Measurements from ENCODE around the gene ZBTB46. TPM values are rescaled to one million over a fixed set of nuclear protein-coding genes. Genes with fewer than 3 reads are reported as not detected.
"Not testable (repeated sequence)": the region's sequence is repeated elsewhere in the genome, so short reads cannot be mapped to it uniquely, and the experiment has no call there.

ZBTB46 gene
- polyA plus RNA-seq, 1 experiment: 2.0 TPM

DNA sequence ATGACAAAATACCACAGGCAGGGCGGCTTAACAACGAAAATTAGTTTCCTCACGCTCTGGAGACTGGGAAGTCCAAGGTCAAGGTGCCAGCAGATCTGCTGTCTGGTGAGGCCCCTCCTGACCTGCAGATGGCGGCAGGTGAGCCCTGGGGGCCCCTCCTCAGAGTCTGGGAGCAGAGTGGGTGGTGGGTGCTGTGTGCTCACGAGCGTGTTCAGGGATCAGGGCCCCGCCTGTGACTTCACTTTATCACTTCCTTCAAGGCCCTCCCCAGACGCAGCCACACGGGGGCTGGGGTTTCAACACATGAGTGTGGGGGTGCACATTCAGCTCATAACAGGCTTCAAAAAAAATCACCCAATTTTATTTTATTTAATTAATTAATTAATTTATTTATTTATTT is 52.2 kb downstream of the ZBTB46 start:
- no peaks in the 10 kb centered on the region; the same call in 1 of the 2 replicates for H3K9me3 ChIP-seq (ENCODE audit: control insufficient read depth, insufficient read depth, low read length)
- POLR2A ChIA-PET: no interaction called here
- TF ChIP-seq, protein P1, sequence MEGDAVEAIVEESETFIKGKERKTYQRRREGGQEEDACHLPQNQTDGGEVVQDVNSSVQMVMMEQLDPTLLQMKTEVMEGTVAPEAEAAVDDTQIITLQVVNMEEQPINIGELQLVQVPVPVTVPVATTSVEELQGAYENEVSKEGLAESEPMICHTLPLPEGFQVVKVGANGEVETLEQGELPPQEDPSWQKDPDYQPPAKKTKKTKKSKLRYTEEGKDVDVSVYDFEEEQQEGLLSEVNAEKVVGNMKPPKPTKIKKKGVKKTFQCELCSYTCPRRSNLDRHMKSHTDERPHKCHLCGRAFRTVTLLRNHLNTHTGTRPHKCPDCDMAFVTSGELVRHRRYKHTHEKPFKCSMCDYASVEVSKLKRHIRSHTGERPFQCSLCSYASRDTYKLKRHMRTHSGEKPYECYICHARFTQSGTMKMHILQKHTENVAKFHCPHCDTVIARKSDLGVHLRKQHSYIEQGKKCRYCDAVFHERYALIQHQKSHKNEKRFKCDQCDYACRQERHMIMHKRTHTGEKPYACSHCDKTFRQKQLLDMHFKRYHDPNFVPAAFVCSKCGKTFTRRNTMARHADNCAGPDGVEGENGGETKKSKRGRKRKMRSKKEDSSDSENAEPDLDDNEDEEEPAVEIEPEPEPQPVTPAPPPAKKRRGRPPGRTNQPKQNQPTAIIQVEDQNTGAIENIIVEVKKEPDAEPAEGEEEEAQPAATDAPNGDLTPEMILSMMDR (IDR thresholded peaks at IDR 0.05; ENCODE audit: low read depth, low read length): no peak
- no peaks in the 10 kb centered on the region for H3K27me3 ChIP-seq (ENCODE audit: control insufficient read depth, insufficient read depth, low read length)
- H3K4me3 ChIP-seq (ENCODE audit: low read depth, low read length): no peak overlapping the region
- CTCF ChIA-PET: interaction anchor here (1.1 to 1.5 kb wide), 2 partner anchors 8 to 13 kb away, joined by 3 to 4 read pairs; no protein-coding TSS in a partner anchor
- no peak overlapping the region for H3K27ac ChIP-seq (ENCODE audit: low read depth, low read length)
- DNase-seq (ENCODE audit: low read depth, low spot score): no peak

DNA sequence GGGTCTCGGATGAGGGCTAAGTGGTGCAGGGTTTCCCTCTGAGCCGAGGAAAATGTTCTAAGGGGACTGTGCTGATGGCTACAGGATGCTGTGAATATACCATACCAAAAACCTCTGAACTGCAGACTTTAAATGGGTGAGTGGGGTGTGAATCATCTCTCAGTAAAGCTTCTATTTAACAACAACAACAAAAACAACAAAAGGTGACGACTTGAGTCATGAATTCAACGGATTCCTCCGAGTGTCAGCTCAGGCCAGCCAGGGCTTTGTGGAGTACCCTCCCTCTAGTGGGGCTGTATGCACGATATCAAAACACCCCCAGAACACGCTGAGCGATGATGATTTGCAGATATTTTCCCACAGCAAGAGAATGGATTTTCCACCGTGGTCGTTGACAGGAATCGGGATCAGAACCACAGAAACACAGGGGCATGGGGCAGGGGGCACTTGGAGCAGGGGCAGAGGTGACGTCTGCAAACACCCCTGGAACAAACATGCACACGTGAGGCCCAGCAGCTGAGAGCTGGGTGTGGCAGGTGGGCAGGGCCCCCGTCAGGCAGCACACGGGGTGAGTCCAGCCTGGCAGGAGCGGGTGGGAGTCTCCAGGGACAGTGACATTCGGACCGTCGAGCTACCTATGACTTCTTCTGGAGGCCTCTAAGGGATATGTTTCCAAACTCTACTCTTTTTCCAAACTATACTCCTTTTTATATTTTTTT is 52.9 kb downstream of the ZBTB46 start:
- POLR2A ChIA-PET: no interaction called here
- Histone ChIP-seq H3K9me3 (ENCODE audit: control insufficient read depth, insufficient read depth, low read length) (peaks cover 4% of the 10 kb centered on the region; the same call in 1 of the 2 replicates), H3K27ac (ENCODE audit: low read depth, low read length) (no peak overlapping the region), H3K4me3 (ENCODE audit: low read depth, low read length) (no peak overlapping the region), H3K27me3 (ENCODE audit: control insufficient read depth, insufficient read depth, low read length) (no peaks in the 10 kb centered on the region)
- TF ChIP-seq, protein P1 (IDR thresholded peaks at IDR 0.05; ENCODE audit: low read depth, low read length): no peak
- CTCF ChIA-PET: interaction anchor here (1.1 to 1.5 kb wide), 2 partner anchors 8 to 14 kb away, joined by 3 to 4 read pairs; no protein-coding TSS in a partner anchor
- no peak for DNase-seq (ENCODE audit: low read depth, low spot score)

- ChIA-PET POLR2A (no interaction called here), CTCF (interaction anchor here (1.5 kb wide), 1 partner anchor 9 kb away, joined by 3 read pairs; no protein-coding TSS in a partner anchor)
- TF ChIP-seq, protein P1 (IDR thresholded peaks at IDR 0.05; ENCODE audit: low read depth, low read length): no peak
- no peak for DNase-seq (ENCODE audit: low read depth, low spot score)
- Histone ChIP-seq H3K27me3 (ENCODE audit: control insufficient read depth, insufficient read depth, low read length) (no peaks in the 10 kb centered on the region), H3K27ac (ENCODE audit: low read depth, low read length) (no peak overlapping the region), H3K9me3 (ENCODE audit: control insufficient read depth, insufficient read depth, low read length) (peaks cover 4% of the 10 kb centered on the region; the same call in 1 of the 2 replicates), H3K4me3 (ENCODE audit: low read depth, low read length) (no peak overlapping the region)
These were observed 53.5 kb downstream of the ZBTB46 start for GRCh38 chr20:63777614-63778013.

DNA sequence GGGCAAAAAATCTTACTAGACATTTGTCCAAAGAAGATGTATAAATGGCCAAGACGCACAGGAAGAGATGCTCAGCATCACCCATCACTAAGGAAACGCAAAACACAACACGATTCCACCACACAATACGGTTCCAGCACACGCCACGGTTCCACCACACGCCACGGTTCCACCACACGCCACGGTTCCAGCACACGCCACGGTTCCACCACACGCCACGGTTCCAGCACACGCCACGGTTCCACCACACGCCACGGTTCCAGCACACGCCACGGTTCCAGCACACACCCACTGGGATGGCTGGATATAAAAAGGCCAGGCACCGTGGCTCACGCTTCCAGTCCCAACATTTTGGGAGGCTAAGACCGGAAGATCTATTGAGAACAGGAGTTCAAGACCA is 54.2 kb downstream of the ZBTB46 start:
- H3K27me3 ChIP-seq (ENCODE audit: control insufficient read depth, insufficient read depth, low read length): not testable (repeated sequence)

DNA sequence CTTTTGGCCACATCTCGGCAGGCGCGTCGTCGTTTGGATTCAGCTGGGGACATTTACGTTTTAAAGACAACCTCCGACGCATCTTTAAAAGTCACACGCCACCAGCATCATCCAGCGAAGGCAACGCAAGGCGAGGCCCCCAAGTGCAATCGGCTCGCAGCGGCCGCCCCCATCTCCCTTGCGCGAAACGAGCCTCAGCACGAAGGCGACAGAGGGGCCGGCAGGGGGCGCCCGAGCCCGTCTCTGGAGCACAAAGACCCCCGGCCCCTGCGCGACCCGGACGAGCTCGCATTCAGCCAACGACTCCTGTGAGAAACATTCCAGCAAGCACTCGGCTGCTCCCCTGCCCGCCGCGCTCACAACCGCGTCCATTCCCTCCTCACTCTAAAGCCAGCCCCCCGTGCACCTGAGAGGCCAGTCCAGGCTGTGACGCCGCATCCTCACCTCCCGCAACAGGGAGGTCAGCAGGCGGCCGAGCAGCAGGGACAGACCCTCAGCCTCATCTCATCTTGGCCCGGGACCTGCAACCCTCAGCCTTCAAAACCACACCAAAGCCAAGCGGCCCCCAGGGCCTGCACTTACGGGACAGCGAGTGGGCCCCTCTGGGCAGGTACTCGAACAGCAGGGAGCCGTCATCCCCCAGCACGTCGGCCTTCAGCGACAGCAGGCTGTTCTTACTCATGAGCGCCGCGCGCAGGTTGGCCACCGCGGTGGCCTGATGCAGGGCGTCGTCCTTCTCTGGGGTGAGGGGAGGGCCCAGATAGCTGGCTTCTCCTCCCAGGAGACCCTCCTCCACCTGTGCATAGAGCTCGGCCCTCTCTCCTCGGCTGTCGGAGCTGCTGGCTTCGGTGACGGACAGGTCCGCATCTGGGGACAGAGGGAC is 55.7 kb downstream of the ZBTB46 start:
- TF ChIP-seq, protein P1 (IDR thresholded peaks at IDR 0.05; ENCODE audit: low read depth, low read length): peak; percentile 82
- DNase-seq (ENCODE audit: low read depth, low spot score): no peak
- CTCF ChIA-PET: interaction anchor here (0.6 to 2.8 kb wide), 22 partner anchors 9 to 284 kb away, joined by 3 to 16 read pairs (median 3); partner anchors contain the start of genes PTK6 and TPD52L2
- POLR2A ChIA-PET: interaction anchor here (1.3 to 2.0 kb wide), 3 partner anchors 35 to 91 kb away, joined by 3 to 8 read pairs (median 3); partner anchors contain the start of gene TPD52L2
- Histone ChIP-seq H3K9me3 (ENCODE audit: control insufficient read depth, insufficient read depth, low read length) (peaks cover 14% of the 10 kb centered on the region; the same call in 1 of the 2 replicates), H3K4me3 (ENCODE audit: low read depth, low read length) (peak overlapping the region; percentile 27; the same call in 1 of the 2 replicates), H3K27ac (ENCODE audit: low read depth, low read length) (no peak overlapping the region), H3K27me3 (ENCODE audit: control insufficient read depth, insufficient read depth, low read length) (no peaks in the 10 kb centered on the region)

More for the DNA sequence above, 54.2 kb downstream of the ZBTB46 start:
- H3K27ac ChIP-seq (ENCODE audit: low read depth, low read length); H3K9me3 ChIP-seq (ENCODE audit: control insufficient read depth, insufficient read depth, low read length); DNase-seq (ENCODE audit: low read depth, low spot score); H3K4me3 ChIP-seq (ENCODE audit: low read depth, low read length); CTCF ChIA-PET; POLR2A ChIA-PET: not testable (repeated sequence)
